ENCODE measurements around the gene KLHL22.
"Not testable (repeated sequence)": the region's sequence is repeated elsewhere in the genome, so short reads cannot be mapped to it uniquely, and the experiment has no call there.

The KLHL22 gene

DNA sequence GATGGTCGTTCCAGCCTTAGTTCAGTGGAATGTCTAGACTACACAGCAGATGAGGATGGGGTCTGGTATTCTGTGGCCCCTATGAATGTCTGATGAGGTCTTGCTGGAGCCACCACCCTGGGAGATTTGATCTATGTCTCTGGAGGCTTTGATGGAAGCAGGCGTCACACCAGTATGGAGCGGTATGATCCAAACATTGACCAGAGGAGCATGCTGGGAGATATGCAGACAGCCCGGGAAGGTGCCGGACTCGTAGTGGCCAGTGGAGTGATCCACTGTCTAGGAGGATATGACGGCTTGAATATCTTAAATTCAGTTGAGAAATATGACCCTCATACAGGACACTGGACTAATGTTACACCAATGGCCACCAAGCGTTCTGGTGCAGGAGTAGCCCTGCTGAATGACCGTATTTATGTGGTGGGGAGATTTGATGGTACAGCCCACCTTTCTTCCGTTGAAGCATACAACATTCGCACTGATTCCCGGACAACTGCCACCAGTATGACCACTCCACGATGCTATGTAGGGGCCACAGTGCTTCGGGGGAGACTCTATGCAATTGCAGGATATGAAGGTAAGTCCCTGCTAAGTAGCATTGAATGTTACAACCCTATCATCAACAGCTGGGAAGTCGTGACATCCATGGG, 44.3 kb downstream of the KLHL22 start:
- in situ Hi-C loops (cut with MboI; ENCODE audit: low sequenced_read_pairs), result not testable (repeated sequence)

GRCh38 chr22:20450551-20450906, 45.1 kb downstream of the KLHL22 start:
- in situ Hi-C loops (cut with MboI; ENCODE audit: low sequenced_read_pairs), result no loop called here

- in situ Hi-C loops (cut with MboI; ENCODE audit: low sequenced_read_pairs), result no loop called here
Measured at GRCh38 chr22:20449819-20450550, 45.6 kb downstream of the KLHL22 start.

DNA sequence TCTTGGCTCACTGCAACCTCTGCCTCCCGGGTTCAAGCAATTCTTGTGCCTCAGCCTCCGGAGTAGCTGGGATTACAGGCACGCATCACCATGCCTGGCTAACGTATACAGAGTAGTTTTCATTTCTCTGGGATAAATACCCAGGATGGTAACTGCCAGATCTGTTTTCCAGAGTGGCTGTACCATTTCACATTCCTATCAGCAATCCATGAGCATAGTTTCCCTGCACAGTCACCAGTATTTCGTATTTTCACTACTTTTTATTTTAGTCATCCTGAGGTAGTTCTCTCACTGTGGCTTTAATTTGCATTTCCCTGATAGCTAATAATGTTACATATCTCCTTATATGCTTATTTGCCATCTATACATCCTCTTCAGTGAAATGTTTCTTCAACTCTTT, 47.0 kb downstream of the KLHL22 start:
- in situ Hi-C loops (cut with MboI; ENCODE audit: low sequenced_read_pairs), result no loop called here

DNA sequence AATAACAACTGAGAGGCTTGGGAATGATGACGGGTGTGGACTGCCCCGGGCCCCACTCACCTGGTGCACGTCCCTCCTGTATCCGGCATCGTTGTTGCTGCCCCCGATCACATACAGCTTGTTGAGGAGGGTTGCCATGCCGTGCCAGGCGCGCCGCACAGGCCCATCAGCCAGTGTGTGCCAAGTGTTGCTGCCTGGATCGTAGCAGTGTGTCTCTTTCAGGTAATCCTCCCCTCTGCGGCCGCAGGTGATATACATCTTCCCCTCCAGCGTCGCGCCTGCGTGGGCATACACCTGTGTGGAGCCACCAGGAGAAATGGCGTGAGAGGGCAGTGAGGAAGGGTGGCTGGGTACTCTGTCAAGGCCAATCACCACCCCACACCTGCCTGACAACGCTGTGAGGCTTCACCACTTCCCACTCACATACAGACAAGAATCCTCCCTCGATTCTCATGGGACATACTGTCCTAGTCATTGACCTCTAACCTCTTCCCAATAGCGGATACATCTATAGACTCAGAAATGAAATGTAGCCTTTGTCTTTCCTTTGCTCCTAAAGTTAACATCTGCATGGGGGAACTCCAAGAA, 49.1 kb downstream of the KLHL22 start:
- in situ Hi-C loops (cut with MboI; ENCODE audit: low sequenced_read_pairs), result no loop called here

- in situ Hi-C loops (cut with MboI; ENCODE audit: low sequenced_read_pairs), result no loop called here
Measured at GRCh38 chr22:20444325-20444724, 51.3 kb downstream of the KLHL22 start.

DNA sequence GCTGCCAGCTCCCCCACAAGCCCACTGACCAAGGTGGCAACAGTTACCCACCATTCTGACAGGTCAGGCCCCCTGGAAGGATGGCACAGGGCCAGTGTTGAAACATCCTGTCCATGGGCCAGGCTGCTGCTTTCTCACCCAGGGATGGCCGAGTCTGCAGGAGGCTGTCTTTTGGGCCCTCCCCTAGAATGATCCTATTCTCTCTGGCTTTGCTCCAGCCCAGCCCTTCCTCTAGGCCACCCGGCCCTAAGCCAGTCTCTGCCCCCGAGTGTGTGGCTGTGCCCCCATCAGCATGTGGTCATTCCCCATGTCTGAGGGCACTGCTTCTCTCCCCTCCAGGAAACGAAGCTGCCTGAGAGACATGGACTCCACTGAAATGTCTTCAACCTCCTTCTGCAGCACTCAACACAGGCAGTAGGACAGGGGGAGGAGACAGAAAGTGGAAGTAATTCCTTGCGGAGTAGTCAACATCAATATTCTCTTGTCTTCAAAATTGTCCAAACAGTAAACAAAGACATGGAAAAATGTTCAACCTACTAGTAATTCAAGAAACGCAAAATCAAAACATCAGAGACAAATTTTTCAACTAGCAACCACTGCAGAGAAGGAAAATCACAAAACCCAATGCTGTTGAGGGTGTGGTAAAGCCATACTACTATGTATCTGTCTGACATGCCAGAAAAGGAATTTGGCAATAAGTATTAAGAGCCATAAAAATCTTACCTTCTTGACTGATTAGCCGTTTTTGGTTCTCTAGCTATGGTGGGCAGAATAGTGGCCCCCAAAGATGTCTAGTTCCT, 52.9 kb downstream of the KLHL22 start:
- in situ Hi-C loops (cut with MboI; ENCODE audit: low sequenced_read_pairs), result no loop called here

DNA sequence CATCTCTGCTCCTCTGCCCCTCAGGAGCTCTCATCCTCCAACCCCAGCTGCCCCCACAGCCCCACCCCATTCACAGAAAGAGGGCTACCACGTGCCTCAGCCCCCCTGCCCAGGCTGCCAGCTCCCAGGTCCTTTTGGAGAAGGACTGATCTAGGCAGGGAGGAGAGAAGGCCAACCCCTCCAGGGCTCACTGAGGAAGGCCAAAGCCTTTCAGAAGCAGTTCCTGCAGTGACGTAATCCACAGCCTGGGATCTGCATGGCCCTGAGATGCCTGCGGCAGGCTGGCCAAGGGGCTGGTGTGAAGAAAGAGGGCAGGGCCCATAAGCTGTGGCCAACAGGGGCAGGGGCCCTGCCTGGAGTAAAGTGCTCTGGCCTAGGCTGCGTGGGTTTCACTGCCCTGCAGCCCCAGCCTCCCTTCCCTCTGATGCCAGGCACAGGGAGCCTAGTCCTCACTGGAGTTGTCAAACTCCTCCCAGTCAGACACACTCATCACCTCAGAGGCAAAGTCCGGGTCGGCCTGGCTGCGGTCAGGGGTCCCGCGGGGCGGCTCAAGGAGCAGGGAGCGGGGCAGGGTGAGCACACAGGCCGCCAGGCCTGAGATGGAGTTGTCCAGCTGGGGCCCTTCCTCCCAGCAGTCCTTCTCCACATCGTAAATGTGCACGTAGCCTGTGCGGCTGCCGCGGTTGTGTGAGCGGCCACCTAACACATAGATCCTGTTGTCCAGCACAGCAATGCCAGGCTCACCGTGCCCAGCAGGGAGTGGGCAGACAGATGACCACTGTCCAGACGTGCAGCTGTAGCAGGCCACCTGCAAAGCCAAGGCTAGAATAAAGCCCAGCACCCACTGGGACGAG, 53.7 kb downstream of the KLHL22 start:
- in situ Hi-C loops (cut with MboI; ENCODE audit: low sequenced_read_pairs), result no loop called here

DNA sequence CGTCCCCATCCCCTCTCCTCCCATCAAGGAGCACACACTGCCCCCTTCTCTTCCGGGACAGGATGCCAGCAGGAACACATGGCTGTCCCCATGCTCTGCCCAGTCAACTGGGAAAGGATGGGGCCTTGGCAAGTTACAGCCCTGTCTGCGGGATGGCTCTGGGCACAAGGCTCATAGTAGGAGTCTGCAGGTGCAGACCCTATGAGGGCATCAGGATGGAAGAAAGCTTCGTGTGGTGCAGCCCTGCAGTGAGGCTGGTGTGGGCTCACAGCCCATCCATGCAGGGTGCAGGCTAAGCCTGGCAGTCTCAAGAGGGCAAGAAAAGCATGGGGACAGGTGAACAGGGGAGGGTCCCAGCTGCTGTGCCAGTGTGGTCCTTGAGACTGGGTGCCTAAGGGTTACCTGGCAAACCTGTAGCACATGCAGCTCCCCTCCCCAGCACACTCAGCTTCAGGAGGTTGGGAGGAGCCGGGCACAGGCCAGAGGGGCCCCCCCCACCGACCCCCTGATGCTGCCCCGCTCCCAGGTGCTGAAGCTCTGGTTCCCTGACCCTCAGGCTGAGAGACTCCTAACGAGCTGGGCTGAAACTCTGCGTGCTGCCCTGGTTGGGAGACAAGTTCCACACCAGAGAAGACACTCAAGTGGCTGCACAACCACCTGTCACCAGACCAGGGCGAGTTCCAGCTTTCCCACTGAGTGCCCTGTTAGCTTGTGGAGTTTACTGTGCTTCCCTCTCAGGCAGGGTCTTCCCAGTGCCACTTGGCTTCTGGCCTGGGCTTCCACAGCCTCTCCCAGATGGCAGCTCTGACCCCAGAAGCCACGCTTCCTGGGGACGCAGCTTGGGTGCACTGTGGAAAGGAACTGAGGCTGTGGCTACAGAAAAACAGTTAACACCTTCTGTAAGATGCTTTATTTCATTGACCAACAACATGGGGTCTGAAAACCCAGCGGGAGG, 54.7 kb downstream of the KLHL22 start:
- in situ Hi-C loops (cut with MboI; ENCODE audit: low sequenced_read_pairs), result no loop called here

DNA sequence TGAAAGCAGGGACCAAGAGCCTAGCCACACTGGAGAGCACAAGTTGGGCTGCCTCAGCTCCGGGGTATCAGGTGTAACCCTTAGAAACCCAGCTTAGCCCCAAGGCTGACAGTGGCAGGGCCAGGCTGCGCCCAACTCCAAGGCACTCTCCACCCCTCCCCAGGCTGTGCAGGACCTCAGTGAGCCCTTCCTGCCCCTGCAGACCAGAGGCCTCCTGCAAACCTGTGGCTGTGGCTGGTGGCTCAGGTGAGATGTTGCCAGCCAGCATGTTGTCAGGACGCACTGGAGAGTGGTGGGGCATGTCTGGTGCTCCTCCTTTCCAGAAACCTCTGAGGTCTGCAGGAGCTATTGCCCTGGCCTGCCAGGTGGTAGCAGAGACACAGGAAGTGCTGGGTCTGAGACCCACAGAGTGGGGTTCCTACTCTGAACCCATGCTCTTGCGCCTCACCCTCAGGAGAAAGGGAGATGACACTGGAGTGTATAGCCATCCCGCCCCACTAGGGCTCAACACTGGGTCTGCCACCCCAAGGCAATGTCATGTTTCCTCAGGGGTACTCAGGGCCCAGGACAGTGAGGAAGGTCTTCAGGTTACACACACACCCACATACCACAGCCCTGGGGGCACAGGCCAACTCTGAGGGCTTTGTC, 55.5 kb downstream of the KLHL22 start:
- in situ Hi-C loops (cut with MboI; ENCODE audit: low sequenced_read_pairs), result no loop called here

GRCh38 chr22:20439556-20439927, 56.1 kb downstream of the KLHL22 start:
- in situ Hi-C loops (cut with MboI; ENCODE audit: low sequenced_read_pairs), result no loop called here

- in situ Hi-C loops (cut with MboI; ENCODE audit: low sequenced_read_pairs), result no loop called here
Measured at GRCh38 chr22:20438678-20439492, 56.7 kb downstream of the KLHL22 start.

GRCh38 chr22:20438427-20438677, 57.2 kb downstream of the KLHL22 start:
- in situ Hi-C loops (cut with MboI; ENCODE audit: low sequenced_read_pairs), result no loop called here

DNA sequence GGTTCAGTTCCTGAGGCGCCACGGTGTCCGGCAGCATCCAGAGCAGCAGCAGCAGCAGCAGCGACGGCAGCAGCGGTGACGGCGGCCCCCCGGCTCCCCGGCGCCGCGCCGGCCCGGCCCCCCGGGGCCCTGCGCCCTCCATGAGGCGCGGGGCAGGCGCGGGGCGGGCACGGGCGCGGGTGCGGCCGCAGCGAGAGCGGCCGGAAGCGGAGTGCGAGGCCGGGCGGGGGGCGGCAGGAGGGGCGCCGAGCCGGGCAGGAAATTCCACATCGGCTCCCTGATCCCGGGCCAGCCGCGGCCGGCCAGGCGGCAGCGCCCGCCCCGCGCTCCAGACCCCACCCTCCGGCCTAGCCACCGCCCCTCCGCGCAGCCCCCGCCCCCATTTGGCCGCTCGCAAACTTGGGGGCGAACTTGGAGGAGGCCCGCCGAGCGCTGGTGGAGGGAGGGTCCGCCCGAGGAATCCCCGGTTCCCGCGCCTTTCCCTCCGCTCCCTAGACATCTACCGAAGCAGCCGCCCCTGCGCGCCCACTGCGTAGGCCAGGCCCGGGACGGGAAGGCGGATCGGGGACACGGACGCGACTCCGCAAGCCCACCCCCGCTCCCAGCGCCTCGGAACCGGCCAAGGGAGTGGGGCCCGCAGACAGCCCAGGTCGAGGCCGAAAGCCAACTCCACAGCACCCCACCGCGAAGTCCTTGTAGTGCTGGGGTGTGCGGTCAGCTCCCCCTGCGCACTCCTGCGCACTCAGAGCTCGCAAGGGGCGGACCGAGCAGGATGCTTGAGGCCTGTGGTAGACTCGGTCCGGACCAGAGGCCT, 57.8 kb downstream of the KLHL22 start, which contains the start of gene SCARF2:
TSS of gene SCARF2 (minus strand) at position 213 of the 814 bp plus-strand sequence. CDS start at position 142, 71 bp downstream.
- in situ Hi-C loops (cut with MboI; ENCODE audit: low sequenced_read_pairs), result no loop called here

DNA sequence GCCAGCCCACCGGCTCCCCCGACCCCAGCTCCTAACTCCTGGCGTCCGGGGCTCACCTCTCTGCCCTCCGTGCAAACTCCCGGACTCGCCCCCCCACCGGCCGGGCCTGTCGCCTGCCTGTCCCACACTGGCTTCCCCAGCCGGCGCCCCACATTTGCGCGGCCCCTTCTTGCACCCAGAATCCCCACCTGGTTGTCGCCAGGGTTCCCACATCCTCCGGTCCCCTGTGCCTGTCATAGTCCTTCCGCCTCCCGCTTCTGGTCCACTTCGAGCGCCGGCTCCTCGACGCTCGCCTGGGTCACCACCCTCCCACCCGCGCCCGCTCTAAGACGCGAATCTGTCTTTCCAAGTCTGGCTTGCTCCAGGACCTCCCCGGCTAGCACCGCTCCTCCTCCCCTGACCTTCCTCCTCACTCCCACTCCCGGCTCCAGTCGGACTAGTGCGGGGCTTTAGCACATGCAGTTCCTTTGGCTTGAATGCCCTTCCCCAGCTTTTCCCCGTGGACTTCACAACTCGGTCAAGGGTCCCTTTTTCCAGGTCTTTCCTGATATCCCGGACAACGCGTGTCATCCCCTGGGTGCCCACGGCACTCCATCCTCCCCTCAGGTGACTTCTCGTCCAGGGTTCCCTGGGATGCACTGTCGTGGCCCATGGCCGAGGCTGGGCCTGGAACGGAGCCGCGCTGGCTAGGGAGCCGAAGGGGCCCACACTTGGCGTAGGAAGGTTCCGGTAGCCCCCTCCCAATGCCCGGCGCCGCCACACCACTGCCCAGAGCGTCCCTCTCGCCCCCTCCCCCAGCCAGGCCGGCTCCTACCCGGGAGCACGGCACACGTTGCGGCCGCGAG, 58.6 kb downstream of the KLHL22 start:
- in situ Hi-C loops (cut with MboI; ENCODE audit: low sequenced_read_pairs), result no loop called here

GRCh38 chr22:20436307-20436767, 59.3 kb downstream of the KLHL22 start:
- in situ Hi-C loops (cut with MboI; ENCODE audit: low sequenced_read_pairs), result no loop called here

All from HL-60/S4 (cell line).